GM12878 (cell line): ENCODE results near the gene RMC1. TPM values are rescaled to one million over a fixed set of nuclear protein-coding genes. Genes with fewer than 3 reads are reported as not detected.

Experiments
- ATAC-seq: fragments of 200-7000 bp; cut with Tn5 transposase; 3 replicates; pipeline ENCODE4 v1.9.1; 2020; ENCODE audit warnings: mild to moderate bottlenecking, moderate library complexity
- BruUV-seq: library from RNA; stranded (reverse); fragments of 400-500 nt; replicated peaks from 2 replicates; lab custom pipeline; 2021; lab: Mats Ljungman, UMichigan
- CTCF ChIA-PET: fragments of 300-600 bp; sonication (Branson Sonifier 250); formaldehyde crosslinking; extraction: SDS; loops from one replicate; lab custom pipeline; 2021; ENCODE audit warnings: inconsistent platforms; lab: Yijun Ruan, JAX
- POLR2A ChIA-PET: fragments of 350-600 bp; formaldehyde crosslinking; extraction: SDS; loops from one replicate; lab custom pipeline; 2021; ENCODE audit warnings: inconsistent platforms; lab: Charles Lee
- RAD21 ChIA-PET: fragments of 300-600 bp; sonication (Branson Sonifier 250); formaldehyde crosslinking; loops from one replicate; lab custom pipeline; 2023; ENCODE audit warnings: antibody characterized with exemption; ENCODE audit not compliant: unreplicated experiment; lab: Charles Lee
- SMC1A ChIA-PET: fragments of 300-600 bp; sonication (Branson Sonifier 250); formaldehyde crosslinking; loops from one replicate; lab custom pipeline; 2023; ENCODE audit not compliant: unreplicated experiment, uncharacterized antibody; lab: Charles Lee
- DNase-seq: peaks from one replicate; pipeline ENCODE4 v3.0.0-alpha.2; 2011; ENCODE audit warnings: low read depth, low spot score
- FAIRE-seq: peaks from 3 replicates; lab custom pipeline; 2011; peaks lifted over from hg19 to GRCh38; lab: Jason Lieb, UNC
- H2AFZ ChIP-seq: 2 replicates; pipeline ENCODE4 v1.6.0; 2011; ENCODE audit warnings: low read depth, low read length, control low read depth; ENCODE audit not compliant: control insufficient read depth
- H3K27ac ChIP-seq: 2 replicates; pipeline ENCODE4 v1.5.1; 2011; ENCODE audit warnings: control low read depth; ENCODE audit not compliant: control insufficient read depth, insufficient read depth
- H3K27me3 ChIP-seq, 2 experiments: replicated peaks in 1 of 2; 2 replicates each; pipeline versions ENCODE4 v1.6.0 to v1.6.1; 2011; ENCODE audit warnings: low read length in 1 of 2; ENCODE audit not compliant: control insufficient read depth in 2 of 2, insufficient read depth in 2 of 2
- H3K36me3 ChIP-seq, 2 experiments: 2 replicates each; pipeline ENCODE4 v1.5.1; 2011; ENCODE audit warnings: low read length in 1 of 2; ENCODE audit not compliant: control insufficient read depth in 2 of 2, insufficient read depth in 2 of 2
- H3K4me1 ChIP-seq: 2 replicates; pipeline ENCODE4 v1.6.1; 2011; ENCODE audit warnings: mild to moderate bottlenecking, low read length, moderate library complexity, mixed read lengths; ENCODE audit not compliant: control insufficient read depth, insufficient read depth
- H3K4me2 ChIP-seq: 2 replicates; pipeline ENCODE4 v1.6.0; 2011; ENCODE audit warnings: control low read depth; ENCODE audit not compliant: control insufficient read depth, insufficient read depth
- H3K4me3 ChIP-seq: fragments of 200-600 bp; sonication (generic); 2 replicates; pipeline ENCODE4 v1.5.1; 2016
- H3K79me2 ChIP-seq: 2 replicates; pipeline ENCODE4 v1.6.0; 2011; ENCODE audit warnings: low read length; ENCODE audit not compliant: control insufficient read depth, insufficient read depth
- H3K9ac ChIP-seq: 2 replicates; pipeline ENCODE4 v1.8.0; 2011; ENCODE audit warnings: low read length, control low read depth, mixed read lengths; ENCODE audit not compliant: control insufficient read depth, insufficient read depth
- H3K9me3 ChIP-seq: replicated peaks from 3 replicates; pipeline ENCODE4 v1.5.1; 2011; ENCODE audit warnings: mild to moderate bottlenecking, low read length; ENCODE audit not compliant: control insufficient read depth, insufficient read depth
- H4K20me1 ChIP-seq: 2 replicates; pipeline ENCODE4 v1.6.0; 2011; ENCODE audit not compliant: control insufficient read depth, insufficient read depth
- ATF7 ChIP-seq: fragments of 450-650 bp; IDR thresholded peaks from 2 replicates; pipeline ENCODE4 v1.6.1; 2016; ENCODE audit warnings: low read depth, mild to moderate bottlenecking
- BRCA1 ChIP-seq: IDR thresholded peaks from 2 replicates; pipeline ENCODE4 v1.6.1; 2011; ENCODE audit warnings: low read depth, low read length, improper control_type of control experiment
- HSF1 ChIP-seq: fragments of 150-350 bp; IDR thresholded peaks from 2 replicates; pipeline ENCODE4 v1.6.1; 2014; ENCODE audit warnings: mild to moderate bottlenecking, low read depth, low read length
- LARP7 ChIP-seq: fragments of 450-650 bp; IDR thresholded peaks from 2 replicates; pipeline ENCODE4 v1.6.1; 2017; ENCODE audit warnings: mild to moderate bottlenecking
- MYC ChIP-seq: IDR thresholded peaks from 2 replicates; pipeline ENCODE4 v1.6.1; 2011; ENCODE audit warnings: mild to moderate bottlenecking, low read length, moderate library complexity, inconsistent platforms; ENCODE audit not compliant: insufficient read depth, insufficient replicate concordance, insufficient read length, severe bottlenecking
- RFX5 ChIP-seq: IDR thresholded peaks from 2 replicates; pipeline ENCODE4 v1.6.1; 2011; ENCODE audit warnings: low read depth, low read length, improper control_type of control experiment
- STAT1 ChIP-seq: fragments of 450-650 bp; conservative IDR thresholded peaks from 2 replicates; pipeline ENCODE4 v1.6.1; 2014; ENCODE audit warnings: antibody characterized with exemption, mild to moderate bottlenecking
- TCF3 ChIP-seq: IDR thresholded peaks from 2 replicates; pipeline ENCODE4 v1.6.1; 2012; ENCODE audit warnings: low read depth, mild to moderate bottlenecking, low read length, borderline replicate concordance; ENCODE audit not compliant: insufficient read depth
- ZBED1 ChIP-seq: IDR thresholded peaks from 2 replicates; pipeline ENCODE4 v1.6.1; 2016; ENCODE audit warnings: borderline replicate concordance
- ZNF217 ChIP-seq: fragments of 450-650 bp; IDR thresholded peaks from 2 replicates; pipeline ENCODE4 v1.6.1; 2017; ENCODE audit warnings: antibody characterized with exemption, mild to moderate bottlenecking
- ZSCAN29 ChIP-seq: fragments of 450-650 bp; IDR thresholded peaks from 2 replicates; pipeline ENCODE4 v1.6.1; 2017; ENCODE audit warnings: mild to moderate bottlenecking, moderate library complexity
- WGBS: methylation state at CpG from one replicate; pipeline ENCODE4 v1.1.6; 2016; ENCODE audit warnings: low lambda C conversion rate; ENCODE audit not compliant: insufficient replicate concordance, insufficient coverage; ENCODE audit errors: missing lambda C conversion rate; 5-methylcytosine and 5-hydroxymethylcytosine counted together
- in situ Hi-C: fragments of 300-500 bp; cut with MboI; formaldehyde crosslinking; loops from 9 replicates; pipeline ENCODE4 v1.14.3; 2018; ENCODE audit warnings: mixed read lengths
- intact Hi-C: fragments of 100-400 bp; cut with micrococcal nuclease; formaldehyde crosslinking; loops from one replicate; pipeline ENCODE4 v1.14.2; 2022; ENCODE audit not compliant: unreplicated experiment
- polyA plus RNA-seq, 11 experiments: library from polyadenylated mRNA; depleted of rRNA in 4 of 11; unstranded in 6 of 11; stranded (reverse) in 5 of 11; fragments of >200 nt; fragmentation: Nextera tagmentation in 4 of 11; fragmentation: Illumina TruSeq in 1 of 11; extraction: Ambion mirVana in 4 of 11; extraction: Trizol in 1 of 11; gene quantifications; 1 replicate in 1 of 11; 2 replicates in 10 of 11; pipeline versions ENCODE4 v1.2.1 to v1.2.3, GENCODE V29; 2011 to 2016; ENCODE audit warnings: inconsistent platforms in 2 of 11, missing spikeins in 2 of 11, low read depth in 1 of 11
- total RNA-seq, 4 experiments: library from RNA; depleted of rRNA in 3 of 4; stranded (reverse); fragments of >200 nt in 3 of 4; fragmentation: Illumina TruSeq in 1 of 4; extraction: Trizol in 1 of 4; gene quantifications; 2 replicates each; pipeline versions ENCODE4 v1.2.1 to v1.2.3, GENCODE V29; 2013 to 2021
- TF ChIP-seq, protein P1 (sequence below): IDR thresholded peaks from 2 replicates; pipeline ENCODE4 v1.6.1; 2011; ENCODE audit warnings: low read depth, low read length, improper control_type of control experiment, borderline replicate concordance
- TF ChIP-seq, protein P2 (sequence below): IDR thresholded peaks from 2 replicates; pipeline ENCODE4 v1.6.1; 2011; ENCODE audit warnings: low read depth, mild to moderate bottlenecking, low read length, moderate library complexity, borderline replicate concordance; ENCODE audit errors: extremely low read depth

RMC1 gene
- total and polyA plus RNA-seq, 10 of the 15 experiments (the other 5 are each of a cell fraction or from before 2014, with no cell fraction given), result 8.4 to 57.6 (median 42.5) TPM

DNA sequence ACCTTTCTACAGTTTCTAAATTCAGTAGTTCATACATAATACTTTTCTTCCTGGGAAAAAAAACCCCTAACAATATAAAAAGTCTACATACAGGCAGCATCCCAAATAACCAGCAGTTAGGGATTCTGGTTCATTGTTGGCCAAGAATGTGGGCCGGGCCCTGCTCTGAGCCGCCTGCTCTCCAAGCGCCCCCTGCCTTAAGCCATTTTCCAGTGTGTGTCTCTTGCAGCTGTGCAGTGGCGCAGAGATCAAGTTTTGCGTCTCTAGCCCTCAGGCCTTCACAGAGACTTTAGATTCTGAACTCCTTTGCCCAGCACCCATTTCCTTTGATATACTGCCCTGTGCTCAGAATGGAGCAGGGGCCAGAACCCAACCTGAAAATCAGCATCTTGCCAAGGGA is 32.9 kb downstream of the RMC1 start:
- Histone ChIP-seq H3K79me2 (no peaks in the 10 kb centered on the region), H2AFZ (no peak overlapping the region), H3K27me3 (no peaks in the 10 kb centered on the region), H3K9ac (no peak overlapping the region), H3K4me3 (no peak overlapping the region), H3K9me3 (no peaks in the 10 kb centered on the region), H3K36me3 (peaks cover 36 to 44% of the 10 kb centered on the region in 2 experiments), H4K20me1 (no peaks in the 10 kb centered on the region), H3K4me1 (peaks cover 21% of the 10 kb centered on the region), H3K4me2 (no peak overlapping the region), H3K27ac (no peak overlapping the region)
- FAIRE-seq, result no peak
- ChIA-PET SMC1A (no interaction called here), POLR2A (no interaction called here), CTCF (interaction anchor here (0.6 kb wide), 1 partner anchor 89 kb away, joined by 4 read pairs; no protein-coding TSS in a partner anchor), RAD21 (no interaction called here)
- no peak for ATAC-seq
- no peak for DNase-seq
- BruUV-seq, result no TSS peak
- intact Hi-C loops, result no loop called here
- TF ChIP-seq ZBED1 (no peak), MYC (no peak), TCF3 (no peak), LARP7 (no peak)
- TF ChIP-seq, protein P1, sequence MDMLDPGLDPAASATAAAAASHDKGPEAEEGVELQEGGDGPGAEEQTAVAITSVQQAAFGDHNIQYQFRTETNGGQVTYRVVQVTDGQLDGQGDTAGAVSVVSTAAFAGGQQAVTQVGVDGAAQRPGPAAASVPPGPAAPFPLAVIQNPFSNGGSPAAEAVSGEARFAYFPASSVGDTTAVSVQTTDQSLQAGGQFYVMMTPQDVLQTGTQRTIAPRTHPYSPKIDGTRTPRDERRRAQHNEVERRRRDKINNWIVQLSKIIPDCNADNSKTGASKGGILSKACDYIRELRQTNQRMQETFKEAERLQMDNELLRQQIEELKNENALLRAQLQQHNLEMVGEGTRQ, result no peak
- TF ChIP-seq, protein P2, sequence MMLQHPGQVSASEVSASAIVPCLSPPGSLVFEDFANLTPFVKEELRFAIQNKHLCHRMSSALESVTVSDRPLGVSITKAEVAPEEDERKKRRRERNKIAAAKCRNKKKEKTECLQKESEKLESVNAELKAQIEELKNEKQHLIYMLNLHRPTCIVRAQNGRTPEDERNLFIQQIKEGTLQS, result no peak
- in situ Hi-C loops, result no loop called here
- 96% methylated on average over 5 of the region's 5 CpGs for WGBS

- H3K79me2 ChIP-seq, result no peaks in the 10 kb centered on the region
- H3K9ac ChIP-seq, result no peak overlapping the region
- no peak for FAIRE-seq
- peaks cover 29% of the 10 kb centered on the region for H3K4me1 ChIP-seq
- ChIA-PET RAD21 (no interaction called here), POLR2A (no interaction called here), CTCF (no interaction called here), SMC1A (no interaction called here)
- H3K9me3 ChIP-seq, result no peaks in the 10 kb centered on the region
- H2AFZ ChIP-seq, result no peak overlapping the region
- ATAC-seq, result no peak
- no peak overlapping the region for H3K27ac ChIP-seq
- in situ Hi-C loops (no loop called here), intact Hi-C loops (no loop called here)
- no TSS peak for BruUV-seq
- no peak for DNase-seq
- WGBS, result 97% methylated on average over 7 of the region's 7 CpGs
- H3K4me2 ChIP-seq, result no peak overlapping the region
- no peaks in the 10 kb centered on the region for H3K27me3 ChIP-seq
- peaks cover 34 to 38% of the 10 kb centered on the region in 2 experiments for H3K36me3 ChIP-seq
- H4K20me1 ChIP-seq, result no peaks in the 10 kb centered on the region
- TF ChIP-seq RFX5, result no peak
- TF ChIP-seq HSF1, result no peak
- TF ChIP-seq ZNF217, result no peak
- TF ChIP-seq LARP7, result no peak
- no peak for TF ChIP-seq ZSCAN29
- TF ChIP-seq ATF7, result no peak
- TF ChIP-seq BRCA1, result no peak
- no peak for TF ChIP-seq STAT1
- no peak overlapping the region for H3K4me3 ChIP-seq
Observed at GRCh38 chr18:23537274-23537673, 34.0 kb downstream of the RMC1 start.
